NCI-H1417 treated with DMSO at 0.1 percent for 48 hours (cell line): ENCODE results near the gene LIMA1.
"Not testable (repeated sequence)": the region's sequence is repeated elsewhere in the genome, so short reads cannot be mapped to it uniquely, and the experiment has no call there.

Experiments used
- DNase-seq: peaks from one replicate; lab custom pipeline; 2025; lab: John Stamatoyannopoulos, UW

Gene LIMA1

GRCh38 chr12:50185970-50186663 lies 97.2 kb downstream of the LIMA1 start:
- no peak for DNase-seq

GRCh38 chr12:50185301-50185895 lies 97.9 kb downstream of the LIMA1 start:
- no peak for DNase-seq

GRCh38 chr12:50184261-50184660 lies 99.1 kb downstream of the LIMA1 start:
- no peak for DNase-seq

GRCh38 chr12:50182461-50182860 lies 100.9 kb downstream of the LIMA1 start:
- DNase-seq: no peak

GRCh38 chr12:50181691-50182090 lies 101.6 kb downstream of the LIMA1 start:
- no peak for DNase-seq

GRCh38 chr12:50175716-50176026 lies 107.6 kb downstream of the LIMA1 start:
- no peak for DNase-seq

- peak; percentile 36 for DNase-seq
Observed at GRCh38 chr12:50174971-50175715, 108.2 kb downstream of the LIMA1 start.

- DNase-seq: peak; percentile 86
Observed at GRCh38 chr12:50167049-50167828, 116.1 kb downstream of the LIMA1 start, which contains the start of gene CERS5. Gene CERS5, minus strand, starts transcription at chr12:50167369. Its CDS starts 72 bp downstream, at chr12:50167297.

GRCh38 chr12:50166799-50167048 lies 116.6 kb downstream of the LIMA1 start:
- DNase-seq: no peak

- DNase-seq: no peak
Observed at GRCh38 chr12:50164963-50165362, 118.4 kb downstream of the LIMA1 start.

GRCh38 chr12:50162230-50162629 lies 121.1 kb downstream of the LIMA1 start:
- no peak for DNase-seq

- no peak for DNase-seq
Observed at GRCh38 chr12:50160643-50161042, 122.7 kb downstream of the LIMA1 start.

- DNase-seq: no peak
Observed at GRCh38 chr12:50157259-50157658, 126.1 kb downstream of the LIMA1 start.

- no peak for DNase-seq
Observed at GRCh38 chr12:50156641-50157040, 126.7 kb downstream of the LIMA1 start.

GRCh38 chr12:50154947-50155346 lies 128.4 kb downstream of the LIMA1 start:
- DNase-seq: not testable (repeated sequence)

GRCh38 chr12:50151047-50151687 lies 132.2 kb downstream of the LIMA1 start:
- no peak for DNase-seq

- no peak for DNase-seq
Observed at GRCh38 chr12:50149311-50149710, 134.0 kb downstream of the LIMA1 start.

GRCh38 chr12:50148011-50148410 lies 135.3 kb downstream of the LIMA1 start:
- not testable (repeated sequence) for DNase-seq

- no peak for DNase-seq
Observed at GRCh38 chr12:50147281-50147680, 136.0 kb downstream of the LIMA1 start.

GRCh38 chr12:50145439-50145838 lies 137.9 kb downstream of the LIMA1 start:
- no peak for DNase-seq

GRCh38 chr12:50142993-50143392 lies 140.3 kb downstream of the LIMA1 start:
- no peak for DNase-seq

GRCh38 chr12:50132505-50133135 lies 150.7 kb downstream of the LIMA1 start:
- DNase-seq: no peak
